MM.1S (cell line): ENCODE measurements around the gene DAAM2.

Experiments used
- DNase-seq: peaks from one replicate; pipeline ENCODE4 v3.0.0-alpha.2; 2015
- H2AFZ ChIP-seq: fragments of 300-600 bp; sonication (generic); 2 replicates; pipeline ENCODE4 v1.6.0; 2016; ENCODE audit warnings: antibody characterized with exemption, low read length
- H3F3A ChIP-seq: fragments of 300-600 bp; sonication (generic); 2 replicates; pipeline ENCODE4 v1.6.1; 2016; ENCODE audit warnings: mild to moderate bottlenecking, antibody characterized with exemption, low read length, moderate library complexity, mixed read lengths; ENCODE audit not compliant: insufficient read depth
- H3K27ac ChIP-seq: fragments of 300-600 bp; sonication (generic); 2 replicates; pipeline ENCODE4 v1.5.1; 2016; ENCODE audit warnings: mild to moderate bottlenecking, low read length
- H3K27me3 ChIP-seq: fragments of 300-600 bp; sonication (generic); replicated peaks from 2 replicates; pipeline ENCODE4 v1.6.0; 2016; ENCODE audit warnings: low read length; ENCODE audit not compliant: insufficient read depth
- H3K36me3 ChIP-seq: fragments of 300-600 bp; sonication (generic); replicated peaks from 2 replicates; pipeline ENCODE4 v1.6.1; 2016; ENCODE audit warnings: mild to moderate bottlenecking, low read length, mixed read lengths; ENCODE audit not compliant: insufficient read depth
- H3K4me1 ChIP-seq: fragments of 300-600 bp; sonication (generic); 2 replicates; pipeline ENCODE4 v1.6.1; 2016; ENCODE audit warnings: low read length, mixed read lengths
- H3K4me2 ChIP-seq: fragments of 300-600 bp; sonication (generic); 2 replicates; pipeline ENCODE4 v1.6.0; 2016; ENCODE audit warnings: low read depth, low read length
- H3K4me3 ChIP-seq: fragments of 300-600 bp; sonication (generic); 2 replicates; pipeline ENCODE4 v1.5.1; 2016; ENCODE audit warnings: low read length, mixed read lengths
- H3K79me2 ChIP-seq: fragments of 300-600 bp; sonication (generic); 2 replicates; pipeline ENCODE4 v1.6.1; 2016; ENCODE audit warnings: mixed run types, low read length, mixed read lengths
- H3K9ac ChIP-seq: fragments of 300-600 bp; sonication (generic); 2 replicates; pipeline ENCODE4 v1.6.1; 2016; ENCODE audit warnings: low read length, mixed read lengths
- H3K9me2 ChIP-seq: fragments of 300-600 bp; sonication (generic); replicated peaks from 2 replicates; pipeline ENCODE4 v1.6.1; 2016; ENCODE audit warnings: mild to moderate bottlenecking, low read length, mixed read lengths; ENCODE audit not compliant: insufficient read depth
- H3K9me3 ChIP-seq: fragments of 300-600 bp; sonication (generic); replicated peaks from 2 replicates; pipeline ENCODE4 v1.6.1; 2016; ENCODE audit warnings: mild to moderate bottlenecking, low read length, mixed read lengths; ENCODE audit not compliant: insufficient read depth
- H4K20me1 ChIP-seq: fragments of 300-600 bp; sonication (generic); 2 replicates; pipeline ENCODE4 v1.6.1; 2016; ENCODE audit warnings: mild to moderate bottlenecking, low read length, moderate library complexity, mixed read lengths; ENCODE audit not compliant: insufficient read depth
- CTCF ChIP-seq: fragments of 300-600 bp; sonication (generic); IDR thresholded peaks from 2 replicates; pipeline ENCODE4 v1.5.1; 2016; ENCODE audit warnings: antibody characterized with exemption, low read length, mixed read lengths
- EZH2 ChIP-seq: fragments of 300-600 bp; sonication (generic); optimal IDR thresholded peaks from 2 replicates; pipeline ENCODE3; 2017; ENCODE audit warnings: low read depth, mild to moderate bottlenecking, antibody characterized with exemption, low read length, mixed read lengths
- EZH2phosphoT487 ChIP-seq: fragments of 300-600 bp; sonication (generic); IDR thresholded peaks from 2 replicates; pipeline ENCODE4 v1.6.1; 2018; ENCODE audit warnings: antibody characterized with exemption, low read length

Gene DAAM2

GRCh38 chr6:39937686-39938333 lies 145.6 kb downstream of the DAAM2 start:
- H3K27me3 ChIP-seq = no peaks in the 10 kb centered on the region
- DNase-seq = no peak
- H3K79me2 ChIP-seq = no peaks in the 10 kb centered on the region
- no peaks in the 10 kb centered on the region for H3K9me3 ChIP-seq
- no peak overlapping the region for H2AFZ ChIP-seq
- no peak overlapping the region for H3K4me3 ChIP-seq
- H3K9me2 ChIP-seq = no peaks in the 10 kb centered on the region
- H3K27ac ChIP-seq = no peak overlapping the region
- H3K4me2 ChIP-seq = no peak overlapping the region
- TF ChIP-seq EZH2phosphoT487 = no peak
- no peak for TF ChIP-seq EZH2
- TF ChIP-seq CTCF = no peak
- H3K36me3 ChIP-seq = no peaks in the 10 kb centered on the region
- H4K20me1 ChIP-seq = no peaks in the 10 kb centered on the region
- no peaks in the 10 kb centered on the region for H3F3A ChIP-seq
- no peaks in the 10 kb centered on the region for H3K4me1 ChIP-seq
- no peak overlapping the region for H3K9ac ChIP-seq

GRCh38 chr6:39938773-39939654 lies 146.8 kb downstream of the DAAM2 start:
- DNase-seq = no peak
- no peaks in the 10 kb centered on the region for H3K79me2 ChIP-seq
- no peak overlapping the region for H2AFZ ChIP-seq
- H3K36me3 ChIP-seq = no peaks in the 10 kb centered on the region
- no peaks in the 10 kb centered on the region for H3K27me3 ChIP-seq
- no peak for TF ChIP-seq EZH2phosphoT487
- no peak for TF ChIP-seq CTCF
- no peak for TF ChIP-seq EZH2
- H3K4me3 ChIP-seq = no peak overlapping the region
- H3K4me1 ChIP-seq = no peaks in the 10 kb centered on the region
- H3K4me2 ChIP-seq = no peak overlapping the region
- H3K9me2 ChIP-seq = no peaks in the 10 kb centered on the region
- H3K9me3 ChIP-seq = no peaks in the 10 kb centered on the region
- no peaks in the 10 kb centered on the region for H3F3A ChIP-seq
- no peaks in the 10 kb centered on the region for H4K20me1 ChIP-seq
- H3K27ac ChIP-seq = no peak overlapping the region
- H3K9ac ChIP-seq = no peak overlapping the region

GRCh38 chr6:39941138-39941537 lies 149.0 kb downstream of the DAAM2 start:
- Histone ChIP-seq H3K9me3 (no peaks in the 10 kb centered on the region), H3K4me1 (no peaks in the 10 kb centered on the region), H3F3A (no peaks in the 10 kb centered on the region), H3K27ac (no peak overlapping the region), H3K27me3 (no peaks in the 10 kb centered on the region), H4K20me1 (no peaks in the 10 kb centered on the region), H3K9me2 (no peaks in the 10 kb centered on the region), H3K4me2 (no peak overlapping the region), H2AFZ (no peak overlapping the region), H3K79me2 (no peaks in the 10 kb centered on the region), H3K36me3 (no peaks in the 10 kb centered on the region), H3K9ac (no peak overlapping the region), H3K4me3 (no peak overlapping the region)
- DNase-seq = no peak
- no peak for TF ChIP-seq CTCF
- TF ChIP-seq EZH2phosphoT487 = no peak
- no peak for TF ChIP-seq EZH2
